ENCODE results near the gene AHRR.

The AHRR gene

DNA sequence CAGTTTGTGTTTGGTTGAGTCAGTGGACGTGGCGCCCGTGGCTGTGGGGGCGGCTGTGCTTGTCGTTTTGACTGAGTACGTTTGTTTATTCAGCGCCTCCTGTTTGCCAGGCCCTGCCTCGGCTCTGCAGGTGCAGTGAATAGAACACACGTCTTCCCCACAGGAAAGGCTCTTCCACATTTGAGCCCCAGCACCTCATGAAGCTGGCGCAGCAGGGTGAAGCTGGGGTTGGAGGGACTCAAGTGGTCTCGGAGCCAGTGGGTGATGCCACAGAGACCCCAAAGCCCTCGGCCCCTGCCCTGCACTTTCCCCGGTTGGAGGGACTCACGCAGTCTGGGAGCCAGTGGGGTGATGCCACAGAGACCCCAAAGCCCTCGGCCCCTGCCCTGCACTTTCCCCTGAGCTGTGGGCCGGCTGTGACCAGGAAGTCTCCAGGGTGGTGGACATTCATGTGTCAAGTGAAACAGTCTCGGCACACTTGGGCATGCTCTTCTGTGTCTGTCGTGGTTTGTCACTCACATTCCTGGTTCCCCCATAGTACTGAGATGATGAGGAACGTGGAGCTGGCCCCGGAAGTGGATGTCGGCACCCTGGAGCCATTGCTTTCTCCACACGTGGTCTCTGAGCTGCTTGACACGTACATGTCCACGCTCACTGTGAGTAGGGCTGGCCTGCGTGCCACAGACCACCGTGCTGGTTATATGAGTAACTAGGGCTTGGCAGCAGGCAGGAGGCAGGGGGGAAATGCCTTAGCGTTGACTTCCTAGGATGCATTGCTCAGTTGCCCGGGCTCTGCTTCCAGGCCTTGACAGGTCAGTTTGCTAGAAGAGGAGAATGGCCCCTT lies 135.1 kb downstream of the AHRR start:
- Mint-ChIP-seq H3K4me1 (ENCODE audit: low read depth) (peaks cover 59% of the 10 kb centered on the region), H3K27me3 (ENCODE audit: low read depth) (no peaks in the 10 kb centered on the region), H3K9me3 (peaks cover 20% of the 10 kb centered on the region), H3K27ac (peak overlapping the region; percentile 31), H3K36me3 (ENCODE audit: low read depth) (peaks cover 81% of the 10 kb centered on the region), H3K4me3 (no peak overlapping the region)

DNA sequence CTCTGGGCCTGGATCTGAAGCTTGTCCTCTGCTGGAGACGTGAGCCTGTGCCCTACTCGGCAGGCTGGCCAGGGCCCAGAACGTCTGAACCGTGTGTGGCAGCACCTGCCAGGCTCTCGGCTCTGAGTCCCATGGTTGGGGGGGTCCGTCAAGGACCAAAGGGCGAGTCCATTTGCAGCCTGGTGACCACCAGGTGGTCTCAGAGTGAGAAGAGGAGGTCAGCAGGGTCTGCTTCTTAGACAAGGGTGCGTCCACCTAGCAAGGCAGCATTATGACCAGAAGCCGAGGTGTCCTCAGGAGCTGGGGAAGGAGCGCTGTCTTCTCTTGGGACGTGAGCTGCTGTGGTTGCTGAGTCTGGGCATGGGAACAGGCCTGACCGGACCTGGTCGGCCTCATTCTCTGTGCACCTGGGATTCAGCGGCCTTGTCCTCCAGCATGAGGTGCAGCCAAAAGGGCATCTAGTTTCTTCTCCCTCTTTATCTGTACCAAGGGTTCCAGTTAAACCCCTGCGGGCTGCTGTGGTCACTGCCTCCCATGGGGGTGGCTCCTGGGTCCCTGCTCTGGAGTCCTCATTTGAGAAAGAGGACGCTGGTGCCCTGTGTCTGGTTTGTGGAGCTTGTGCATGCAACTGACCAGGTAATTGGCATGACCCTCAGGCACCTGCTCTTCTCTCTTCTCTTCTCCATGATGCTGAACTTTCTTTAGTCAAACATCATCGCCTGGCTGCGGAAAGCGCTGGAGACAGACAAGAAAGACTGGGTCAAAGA lies 135.9 kb downstream of the AHRR start:
- Mint-ChIP-seq H3K4me3 (no peak overlapping the region), H3K4me1 (ENCODE audit: low read depth) (peaks cover 60% of the 10 kb centered on the region), H3K36me3 (ENCODE audit: low read depth) (peaks cover 80% of the 10 kb centered on the region), H3K9me3 (peaks cover 12% of the 10 kb centered on the region), H3K27me3 (ENCODE audit: low read depth) (no peaks in the 10 kb centered on the region), H3K27ac (no peak overlapping the region)

DNA sequence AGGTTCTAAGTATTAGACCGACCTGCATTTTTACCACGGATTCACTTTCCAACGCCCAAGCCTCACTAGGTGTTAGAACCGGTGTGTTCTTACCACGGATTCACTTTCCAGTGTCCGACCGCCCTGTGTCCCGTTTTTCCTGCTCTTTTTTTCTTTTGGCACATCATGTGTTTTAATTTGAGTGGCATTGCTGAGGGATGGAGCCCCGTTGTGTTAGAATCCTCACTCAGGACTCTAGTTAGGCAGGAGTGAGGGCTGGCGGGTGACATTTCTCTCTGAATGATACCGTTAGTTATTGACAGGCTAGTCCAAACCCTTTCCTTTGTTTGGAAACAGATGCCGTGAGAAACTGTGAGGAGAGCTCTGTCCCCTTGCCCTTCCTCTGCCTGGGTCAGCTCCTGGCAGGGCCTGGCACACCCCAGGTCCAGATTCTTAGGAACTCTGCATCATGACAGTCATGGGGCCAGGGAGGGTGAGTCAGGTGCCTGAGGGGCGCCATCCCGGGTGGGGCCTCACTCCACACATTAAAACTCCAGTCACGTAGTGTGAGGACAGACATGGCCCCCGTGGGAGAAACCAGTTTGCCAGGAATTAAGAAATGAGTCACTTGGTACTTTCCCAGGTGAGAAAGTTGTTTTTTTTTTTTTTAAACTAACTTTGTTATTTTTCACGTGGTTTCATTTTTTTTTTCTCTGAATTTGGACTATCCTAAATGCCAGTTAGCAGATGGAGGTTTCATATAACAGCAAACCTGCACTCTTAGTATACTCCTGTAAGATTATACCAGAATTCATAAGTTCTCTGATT lies 137.2 kb downstream of the AHRR start:
- Mint-ChIP-seq H3K4me3 (peak overlapping the region; percentile 37), H3K27me3 (ENCODE audit: low read depth) (no peaks in the 10 kb centered on the region), H3K4me1 (ENCODE audit: low read depth) (peaks cover 52% of the 10 kb centered on the region), H3K36me3 (ENCODE audit: low read depth) (peaks cover 75% of the 10 kb centered on the region), H3K27ac (peak overlapping the region; percentile 84), H3K9me3 (no peaks in the 10 kb centered on the region)

DNA sequence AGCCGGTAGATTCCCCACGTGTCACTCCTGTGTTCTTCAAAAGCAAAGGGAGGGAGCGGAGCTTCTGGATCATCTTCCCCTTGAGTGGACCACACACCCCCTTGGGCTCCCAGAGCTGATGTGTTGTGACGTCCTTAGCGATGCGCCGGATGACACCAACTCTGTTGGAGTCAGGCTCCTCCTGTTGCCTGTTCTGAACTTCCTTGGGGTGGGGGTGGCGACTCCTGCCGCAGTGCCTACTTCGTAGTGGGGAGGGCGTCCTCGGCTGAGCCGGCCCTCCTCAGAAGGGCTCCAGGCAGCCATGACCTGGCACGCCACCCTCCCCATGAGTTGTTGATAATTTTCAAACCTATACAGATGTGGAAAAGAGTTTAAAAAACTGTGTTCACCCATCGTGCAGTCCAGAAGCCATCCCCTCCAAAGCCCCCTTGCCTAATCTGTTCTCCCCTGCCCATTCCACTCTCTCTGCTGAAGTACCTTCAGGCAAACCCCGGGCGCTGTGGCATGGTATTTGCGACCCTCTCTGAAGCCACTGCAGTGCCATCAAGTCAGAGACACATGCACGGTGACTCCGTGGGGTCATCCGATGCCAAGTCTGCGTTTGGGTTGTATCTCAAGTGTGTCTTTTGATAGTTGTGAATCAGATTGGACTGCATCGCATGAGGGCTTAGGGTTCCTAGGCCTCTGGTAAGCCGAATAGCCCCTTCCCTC lies 138.2 kb downstream of the AHRR start:
- H3K4me3 Mint-ChIP-seq = peak overlapping the region; percentile 59
- peaks cover 74% of the 10 kb centered on the region for H3K36me3 Mint-ChIP-seq (ENCODE audit: low read depth)
- H3K27ac Mint-ChIP-seq = peak overlapping the region; percentile 84
- no peaks in the 10 kb centered on the region for H3K9me3 Mint-ChIP-seq
- no peaks in the 10 kb centered on the region for H3K27me3 Mint-ChIP-seq (ENCODE audit: low read depth)
- peaks cover 49% of the 10 kb centered on the region for H3K4me1 Mint-ChIP-seq (ENCODE audit: low read depth)

DNA sequence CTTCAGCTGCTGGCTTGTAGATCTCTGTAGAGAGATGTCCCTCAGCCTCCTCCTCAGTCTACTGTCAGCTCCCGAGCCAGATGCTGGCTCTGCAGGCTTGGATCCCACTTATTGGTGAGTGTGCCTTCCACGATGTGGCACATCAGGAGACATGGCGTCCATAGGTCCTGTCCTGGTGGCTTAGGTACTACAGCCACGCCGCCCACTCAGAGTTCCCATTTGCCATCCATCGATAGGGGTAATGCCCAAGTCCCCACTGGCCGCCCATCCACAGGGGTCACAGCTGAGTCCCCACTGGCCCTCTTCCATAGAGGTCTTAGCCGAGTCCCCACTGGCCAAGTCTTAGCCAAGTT lies 138.7 kb downstream of the AHRR start:
- H3K4me1 Mint-ChIP-seq (ENCODE audit: low read depth) = peaks cover 49% of the 10 kb centered on the region
- peak overlapping the region; percentile 84 for H3K27ac Mint-ChIP-seq
- no peaks in the 10 kb centered on the region for H3K27me3 Mint-ChIP-seq (ENCODE audit: low read depth)
- no peaks in the 10 kb centered on the region for H3K9me3 Mint-ChIP-seq
- H3K4me3 Mint-ChIP-seq = peak overlapping the region; percentile 59
- peaks cover 68% of the 10 kb centered on the region for H3K36me3 Mint-ChIP-seq (ENCODE audit: low read depth)

DNA sequence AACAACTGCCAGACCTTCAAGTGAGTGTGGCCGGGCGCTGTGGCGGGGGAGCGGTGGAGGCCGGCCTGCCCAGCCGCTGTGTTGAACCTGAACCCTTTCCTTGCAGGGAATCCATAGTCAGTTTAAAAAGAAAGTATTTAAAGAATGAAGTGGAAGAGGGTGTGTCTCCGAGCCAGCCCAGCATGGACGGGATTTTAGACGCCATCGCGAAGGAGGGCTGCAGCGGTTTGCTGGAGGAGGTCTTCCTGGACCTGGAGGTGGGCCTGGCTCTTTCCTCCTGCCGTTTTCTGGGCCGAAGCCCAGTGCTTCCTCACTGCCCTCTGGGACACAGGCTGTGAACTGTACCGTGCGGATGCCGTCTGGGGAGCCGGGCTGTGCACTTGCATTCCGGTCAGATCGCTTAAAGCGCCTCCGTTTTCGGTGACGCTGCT lies 140.6 kb downstream of the AHRR start:
- Mint-ChIP-seq H3K4me3 (no peak overlapping the region), H3K27ac (no peak overlapping the region), H3K4me1 (ENCODE audit: low read depth) (peaks cover 49% of the 10 kb centered on the region), H3K9me3 (no peaks in the 10 kb centered on the region), H3K27me3 (ENCODE audit: low read depth) (no peaks in the 10 kb centered on the region), H3K36me3 (ENCODE audit: low read depth) (peaks cover 62% of the 10 kb centered on the region)

DNA sequence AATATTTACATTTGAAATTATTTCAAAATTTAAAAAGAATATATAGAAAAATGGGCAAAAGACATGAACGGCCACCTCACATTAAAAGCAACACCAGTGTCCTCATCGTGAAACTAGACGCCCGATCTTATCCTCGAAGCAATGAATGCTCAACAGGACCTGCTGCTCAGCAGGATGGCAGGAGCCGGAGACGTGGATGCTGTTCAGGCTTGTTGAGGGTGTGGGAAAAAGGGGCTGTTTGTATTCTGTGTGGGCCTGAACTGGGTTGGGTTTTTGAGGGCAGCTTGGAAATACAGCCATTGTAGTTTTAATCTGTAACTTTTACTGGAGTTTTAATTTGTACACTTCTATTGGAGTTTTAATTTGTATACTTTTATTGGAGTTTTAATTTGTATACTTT lies 141.8 kb downstream of the AHRR start:
- H3K4me3 Mint-ChIP-seq = no peak overlapping the region
- H3K27me3 Mint-ChIP-seq (ENCODE audit: low read depth) = no peaks in the 10 kb centered on the region
- H3K9me3 Mint-ChIP-seq = no peaks in the 10 kb centered on the region
- H3K27ac Mint-ChIP-seq = no peak overlapping the region
- H3K36me3 Mint-ChIP-seq (ENCODE audit: low read depth) = peaks cover 51% of the 10 kb centered on the region
- peaks cover 43% of the 10 kb centered on the region for H3K4me1 Mint-ChIP-seq (ENCODE audit: low read depth)

DNA sequence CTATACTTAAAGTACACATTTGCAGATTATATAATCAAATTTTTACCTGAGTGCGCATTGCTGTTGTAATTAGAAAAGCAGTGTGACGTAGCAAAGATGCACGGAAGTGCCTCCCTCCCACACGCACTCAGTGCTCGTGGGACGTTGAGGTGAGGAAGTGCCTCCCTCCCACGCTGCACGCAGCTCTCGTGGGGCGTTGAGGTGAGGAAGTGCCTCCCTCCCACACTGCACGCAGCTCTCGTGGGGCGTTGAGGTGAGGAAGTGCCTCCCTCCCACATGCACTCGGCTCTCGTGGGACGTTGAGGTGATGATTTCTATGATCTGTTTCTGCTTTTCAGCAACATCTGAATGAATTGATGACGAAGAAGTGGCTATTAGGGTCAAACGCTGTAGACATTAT lies 142.4 kb downstream of the AHRR start:
- Mint-ChIP-seq H3K36me3 (ENCODE audit: low read depth) (peaks cover 45% of the 10 kb centered on the region), H3K27me3 (ENCODE audit: low read depth) (no peaks in the 10 kb centered on the region), H3K4me3 (no peak overlapping the region), H3K4me1 (ENCODE audit: low read depth) (peaks cover 36% of the 10 kb centered on the region), H3K27ac (peak overlapping the region; percentile 56), H3K9me3 (no peaks in the 10 kb centered on the region)

DNA sequence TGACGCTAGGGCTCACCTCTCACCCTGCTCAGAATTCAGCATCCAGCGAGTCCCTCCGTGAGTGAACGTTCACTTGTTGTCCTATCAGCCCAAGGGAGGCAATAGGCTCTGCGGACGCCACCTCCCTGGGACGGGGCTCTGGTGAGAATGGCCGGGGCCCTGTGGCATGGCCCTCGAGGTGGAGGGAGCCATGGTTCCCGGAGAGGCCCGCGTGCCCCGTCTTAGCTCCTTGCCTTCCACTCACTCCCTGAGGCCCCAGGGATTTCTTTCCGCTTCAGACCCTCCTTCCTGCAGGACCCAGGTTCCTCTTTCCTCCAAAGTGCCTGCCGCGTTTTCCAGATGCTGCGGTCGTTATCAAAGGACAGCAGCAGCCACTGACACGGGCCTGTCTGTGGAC lies 142.9 kb downstream of the AHRR start:
- Mint-ChIP-seq H3K9me3 (no peaks in the 10 kb centered on the region), H3K27me3 (ENCODE audit: low read depth) (no peaks in the 10 kb centered on the region), H3K27ac (peak overlapping the region; percentile 56), H3K4me3 (no peak overlapping the region), H3K36me3 (ENCODE audit: low read depth) (peaks cover 40% of the 10 kb centered on the region), H3K4me1 (ENCODE audit: low read depth) (peaks cover 32% of the 10 kb centered on the region)

DNA sequence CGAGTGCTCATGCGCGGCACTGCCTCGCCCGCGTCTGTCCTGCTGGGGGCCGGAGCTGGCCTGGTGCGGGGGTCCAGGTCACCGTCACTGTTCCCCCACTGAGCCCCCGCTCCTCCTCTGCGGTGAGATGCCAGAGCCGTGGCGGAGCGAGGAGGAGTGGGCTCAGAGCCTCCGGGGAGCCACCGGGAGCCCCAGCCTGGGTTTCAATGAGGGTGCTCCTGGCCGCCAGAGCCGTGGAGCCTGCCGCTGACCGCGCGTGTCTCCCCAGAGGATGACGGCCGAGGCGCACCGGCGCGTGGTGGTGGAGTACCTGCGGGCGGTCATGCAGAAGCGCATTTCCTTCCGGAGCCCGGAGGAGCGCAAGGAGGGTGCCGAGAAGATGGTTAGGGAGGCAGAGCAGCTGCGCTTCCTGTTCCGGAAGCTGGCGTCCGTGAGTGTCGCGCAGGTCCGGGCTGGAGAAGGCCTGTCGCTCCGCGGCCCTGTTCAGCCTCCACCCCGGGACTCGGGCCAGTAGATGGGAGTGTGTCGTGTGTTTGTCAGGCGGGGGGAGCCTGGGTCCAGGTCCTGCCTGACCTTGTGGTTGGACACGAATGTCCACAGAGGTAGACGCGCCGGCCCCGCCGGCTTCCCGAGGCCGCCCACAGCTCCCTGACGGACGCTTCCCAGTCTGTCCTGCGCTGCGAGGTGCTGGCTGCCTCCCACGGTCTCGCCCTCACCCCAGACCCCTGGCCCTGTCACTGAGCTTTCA lies 143.5 kb downstream of the AHRR start:
- no peaks in the 10 kb centered on the region for H3K27me3 Mint-ChIP-seq (ENCODE audit: low read depth)
- H3K4me3 Mint-ChIP-seq = no peak overlapping the region
- H3K4me1 Mint-ChIP-seq (ENCODE audit: low read depth) = peaks cover 26% of the 10 kb centered on the region
- no peaks in the 10 kb centered on the region for H3K9me3 Mint-ChIP-seq
- H3K27ac Mint-ChIP-seq = no peak overlapping the region
- H3K36me3 Mint-ChIP-seq (ENCODE audit: low read depth) = peaks cover 36% of the 10 kb centered on the region

DNA sequence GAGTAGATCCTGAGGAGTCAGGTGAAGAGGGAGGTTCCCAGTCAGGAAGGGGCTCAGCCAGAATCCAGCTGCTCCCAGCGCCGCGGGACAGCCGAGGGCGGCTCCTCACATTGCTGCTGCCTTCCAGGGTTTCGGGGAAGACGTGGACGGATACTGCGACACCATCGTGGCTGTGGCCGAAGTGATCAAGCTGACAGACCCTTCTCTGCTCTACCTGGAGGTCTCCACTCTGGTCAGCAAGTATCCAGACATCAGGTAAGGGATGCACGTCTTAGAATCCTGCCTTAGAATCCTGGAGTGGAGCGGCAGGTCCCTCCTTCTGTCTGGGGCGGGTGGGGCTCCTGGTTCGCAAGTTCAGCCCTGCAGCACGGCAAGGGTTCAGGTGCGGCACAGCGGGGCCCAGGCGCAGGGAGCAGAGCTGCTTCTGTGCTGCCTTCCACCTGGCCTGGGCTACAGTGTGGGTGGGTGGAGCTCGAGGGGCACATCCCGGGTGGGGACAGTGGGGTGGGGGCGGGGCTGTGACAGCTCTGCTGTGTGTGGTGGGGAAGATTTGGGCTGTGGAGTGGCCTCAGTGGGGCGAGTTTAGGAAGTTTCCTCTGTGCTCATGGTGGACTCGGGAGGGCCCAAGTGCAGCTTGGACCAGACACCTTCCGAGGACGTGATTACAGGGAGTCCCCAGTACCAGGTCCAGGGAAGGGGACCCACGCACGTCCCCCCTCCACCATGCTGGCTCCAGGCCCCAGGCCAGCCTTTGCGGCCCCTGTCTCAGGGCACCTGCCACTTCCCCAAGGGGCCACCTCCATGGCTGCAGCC lies 144.3 kb downstream of the AHRR start:
- Mint-ChIP-seq H3K9me3 (no peaks in the 10 kb centered on the region), H3K27ac (no peak overlapping the region), H3K36me3 (ENCODE audit: low read depth) (peaks cover 32% of the 10 kb centered on the region), H3K27me3 (ENCODE audit: low read depth) (no peaks in the 10 kb centered on the region), H3K4me3 (no peak overlapping the region), H3K4me1 (ENCODE audit: low read depth) (peaks cover 21% of the 10 kb centered on the region)

DNA sequence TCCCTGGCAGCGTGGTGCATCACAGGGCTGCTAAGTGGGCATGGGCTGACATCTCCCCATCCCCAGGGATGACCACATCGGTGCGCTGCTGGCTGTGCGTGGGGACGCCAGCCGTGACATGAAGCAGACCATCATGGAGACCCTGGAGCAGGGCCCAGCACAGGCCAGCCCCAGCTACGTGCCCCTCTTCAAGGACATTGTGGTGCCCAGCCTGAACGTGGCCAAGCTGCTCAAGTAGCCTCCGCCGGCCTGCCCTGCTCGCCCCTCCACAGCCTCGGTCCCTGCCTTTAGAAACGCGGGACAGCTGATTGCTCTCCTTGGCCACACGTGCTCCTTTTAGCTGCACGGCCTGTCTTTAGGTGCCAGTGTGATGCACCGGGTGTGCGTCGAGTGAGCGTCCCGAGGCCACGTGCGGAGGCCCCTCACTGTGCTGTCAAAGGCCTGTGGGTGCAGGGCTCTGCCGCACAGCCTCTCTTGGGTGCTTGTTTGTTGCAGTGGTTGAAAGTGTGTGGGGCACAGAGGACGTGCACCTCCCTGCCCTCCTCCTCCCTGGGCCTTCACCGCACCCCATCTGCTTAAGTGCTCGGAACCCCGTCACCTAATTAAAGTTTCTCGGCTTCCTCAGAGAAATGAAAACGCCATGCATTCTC lies 145.3 kb downstream of the AHRR start:
- Mint-ChIP-seq H3K27ac (no peak overlapping the region), H3K4me3 (no peak overlapping the region), H3K27me3 (ENCODE audit: low read depth) (no peaks in the 10 kb centered on the region), H3K9me3 (no peaks in the 10 kb centered on the region), H3K4me1 (ENCODE audit: low read depth) (peaks cover 23% of the 10 kb centered on the region), H3K36me3 (ENCODE audit: low read depth) (peaks cover 31% of the 10 kb centered on the region)

Measured in T-helper 1 cell treated with Interleukin-12 subunit alpha and Interleukin-12 subunit beta and Interleukin-4 antibody, amounts not matched to agents 30 μg/mL and 1 μg/mL, for 36 hours (primary cell).